Spleen (tissue), 11 donors: ENCODE results near the gene CCDC78. TPM values are rescaled to one million over a fixed set of nuclear protein-coding genes. Genes with fewer than 3 reads are reported as not detected.

Experiments
- DNase-seq: peaks from one replicate; pipeline ENCODE4 v3.0.0-alpha.2; 2020
- H3K27ac ChIP-seq, 8 donors: fragments of 200-600 bp; sonication (generic) in 7 of 8; 1 replicate in 4 of 8; 2 replicates in 4 of 8; pipeline versions ENCODE4 v1.5.0 to v1.8.0; 2016 to 2021; ENCODE audit warnings: inconsistent platforms in 4 of 8, mild to moderate bottlenecking in 4 of 8, moderate library complexity in 1 of 8
- H3K27me3 ChIP-seq, 7 donors: fragments of 200-600 bp; sonication (generic) in 6 of 7; replicated peaks in 1 of 7; 1 replicate in 4 of 7; 2 replicates in 3 of 7; pipeline versions ENCODE4 v1.5.0 to v1.8.0; 2016 to 2021; ENCODE audit warnings: inconsistent platforms in 3 of 7, mild to moderate bottlenecking in 1 of 7
- H3K36me3 ChIP-seq, 6 donors: fragments of 200-600 bp; sonication (generic) in 5 of 6; 1 replicate in 4 of 6; 2 replicates in 2 of 6; pipeline versions ENCODE4 v1.5.0 to v1.8.0; 2016 to 2021; ENCODE audit warnings: inconsistent platforms in 2 of 6
- H3K4me1 ChIP-seq, 6 donors: fragments of 200-600 bp; sonication (generic) in 5 of 6; 1 replicate in 3 of 6; 2 replicates in 3 of 6; pipeline versions ENCODE4 v1.5.0 to v1.8.0; 2016 to 2021; ENCODE audit warnings: inconsistent platforms in 3 of 6
- H3K4me3 ChIP-seq, 8 donors: fragments of 200-600 bp; sonication (generic) in 7 of 8; 1 replicate in 4 of 8; 2 replicates in 4 of 8; pipeline versions ENCODE4 v1.5.0 to v1.8.0; 2016 to 2021; ENCODE audit warnings: inconsistent platforms in 4 of 8, mild to moderate bottlenecking in 4 of 8, moderate library complexity in 2 of 8
- H3K9me3 ChIP-seq, 8 donors: fragments of 200-600 bp; sonication (generic) in 7 of 8; 1 replicate in 4 of 8; 2 replicates in 4 of 8; pipeline versions ENCODE4 v1.5.0 to v1.8.0; 2016 to 2021; ENCODE audit warnings: inconsistent platforms in 4 of 8
- CTCF ChIP-seq, 11 experiments: fragments of 200-600 bp in 7 of 11; fragments of 450-650 bp in 4 of 11; sonication (generic) in 4 of 11; IDR thresholded peaks in 8 of 11; conservative IDR thresholded peaks in 3 of 11; 1 replicate in 7 of 11; 2 replicates in 4 of 11; pipeline versions ENCODE4 v1.4.0 to v1.8.0; 2016 to 2021; ENCODE audit warnings: antibody characterized with exemption in 11 of 11, inconsistent platforms in 4 of 11, mild to moderate bottlenecking in 1 of 11
- POLR2A ChIP-seq, 3 donors: fragments of 450-650 bp; IDR thresholded peaks; one replicate each; pipeline ENCODE4 v1.5.1; 2017; ENCODE audit warnings: antibody characterized with exemption in 3 of 3, mild to moderate bottlenecking in 1 of 3
- POLR2AphosphoS5 ChIP-seq, 3 donors: sonication (generic); formaldehyde crosslinking; IDR thresholded peaks; one replicate each; pipeline ENCODE4 v1.5.1; 2017; ENCODE audit warnings: antibody characterized with exemption in 3 of 3
- WGBS, 5 donors: extraction: QIAGEN DNeasy Blood & Tissue Kit in 3 of 5; methylation state at CpG; one replicate each; pipeline versions ENCODE4 v1.1.5 to v1.1.7; 2013 to 2018; 5-methylcytosine and 5-hydroxymethylcytosine counted together
- intact Hi-C: fragments of 100-400 bp; cut with DNase I; formaldehyde crosslinking; loops from one replicate; pipeline ENCODE4 v1.15.0; 2023; ENCODE audit warnings: low total_unique reads
- polyA plus RNA-seq, 3 donors: library from polyadenylated mRNA; stranded (reverse); fragments of 200-250 nt; gene quantifications; one replicate each; pipeline ENCODE4 v1.2.1, GENCODE V29; 2013
- total RNA-seq, 7 donors: library from RNA; depleted of rRNA in 3 of 7; stranded (reverse); fragments of >200 nt in 3 of 7; fragmentation: NEBNext Ultra II Directional in 4 of 7; extraction: Animal tissue kit (Norgen Biotek cat#: 25700) in 4 of 7; gene quantifications; one replicate each; pipeline versions ENCODE4 v1.1.0 to v1.2.1, GENCODE V29; 2016 to 2021
- donor health status: healthy with polysubstance abuse.
- donor health status: DM: no; HTN: no; CAD: no; lungs with moderate emphysema.
- donor health status: DM: no; HTN: no; CAD: no.
- donor health status: Bipolar disorder and iron deficiency.
- donor health status: healthy.
- donor health status: DM: no; HTN: no; CAD: no.
- donor health status: DM: yes; HTN: yes; CAD: no.

Gene CCDC78
- total and polyA plus RNA-seq, 10 donors: 2.9 to 23.7 (median 7.2) TPM

GRCh38 chr16:680625-680945, 45.7 kb downstream of the CCDC78 start:
- H3K27ac ChIP-seq: peak overlapping the region; percentile 64 to 97 (median 92)
- H3K27me3 ChIP-seq: peaks cover 0 to 26% (median 10%) of the 10 kb centered on the region in 7 donors
- no peak for TF ChIP-seq CTCF (IDR thresholded peaks at IDR 0.05 in 8 of 11, conservative IDR thresholded peaks at IDR 0.05 in 3 of 11)
- TF ChIP-seq POLR2A (IDR thresholded peaks at IDR 0.05): no peak
- peaks cover 0 to 30% (median 17%) of the 10 kb centered on the region in 6 donors for H3K36me3 ChIP-seq
- 0 to 1% (median 0%) methylated on average over 5 to 38 of the region's 38 CpGs for whole genome bisulfite sequencing, 5 donors
- peak overlapping the region; percentile 65 to 93 (median 76) for H3K4me3 ChIP-seq
- H3K9me3 ChIP-seq: no peaks in the 10 kb centered on the region
- intact Hi-C loops: no loop called here
- peaks cover 34 to 83% (median 69%) of the 10 kb centered on the region in 6 donors for H3K4me1 ChIP-seq
- no peak for DNase-seq

DNA sequence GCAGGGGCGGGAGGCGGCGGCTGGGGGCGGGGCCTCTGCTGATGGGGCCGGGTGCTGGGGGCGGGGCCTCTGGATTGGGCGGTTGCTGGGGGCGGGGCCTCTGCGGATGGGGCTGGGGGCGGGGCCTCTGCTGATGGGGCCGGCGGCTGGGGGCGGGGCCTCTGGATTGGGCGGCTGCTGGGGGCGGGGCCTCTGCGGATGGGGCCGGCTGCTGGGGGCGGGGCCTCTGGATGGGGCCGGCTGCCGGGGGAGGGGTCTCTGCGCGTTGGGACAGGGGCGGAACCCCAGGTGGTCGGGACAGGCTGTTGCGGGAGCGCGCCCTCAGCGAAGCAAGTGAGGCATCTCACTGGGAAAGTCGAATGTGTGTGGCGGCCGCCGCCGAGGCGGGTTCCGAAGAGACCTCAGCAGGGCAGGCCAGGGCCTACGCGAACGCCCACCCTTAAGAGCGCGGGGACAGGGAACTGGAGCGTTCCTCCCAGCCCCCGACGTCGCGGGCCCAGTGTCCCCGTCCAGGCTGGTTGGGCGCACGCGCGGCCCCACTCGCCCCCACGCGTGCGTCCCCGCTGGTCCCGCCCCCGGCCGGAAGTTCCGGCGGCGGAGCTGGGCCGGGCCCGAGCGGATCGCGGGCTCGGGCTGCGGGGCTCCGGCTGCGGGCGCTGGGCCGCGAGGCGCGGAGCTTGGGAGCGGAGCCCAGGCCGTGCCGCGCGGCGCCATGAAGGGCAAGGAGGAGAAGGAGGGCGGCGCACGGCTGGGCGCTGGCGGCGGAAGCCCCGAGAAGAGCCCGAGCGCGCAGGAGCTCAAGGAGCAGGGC, 46.2 kb downstream of the CCDC78 start, which contains the start of gene STUB1:
TSS of gene STUB1 (plus strand) at position 597 of the 811 bp plus-strand sequence. CDS start at position 713, 116 bp downstream.
- Histone ChIP-seq H3K4me1 (peaks cover 34 to 83% (median 69%) of the 10 kb centered on the region in 6 donors), H3K4me3 (peak within 1 kb of the TSS; percentile 65 to 93 (median 76)), H3K36me3 (peaks cover 0 to 24% (median 17%) of the 10 kb centered on the region in 6 donors), H3K9me3 (no peaks in the 10 kb centered on the region), H3K27ac (peak within 1 kb of the TSS; percentile 64 to 97 (median 92)), H3K27me3 (peaks cover 0 to 31% (median 15%) of the 10 kb centered on the region in 7 donors)
- intact Hi-C loops: no loop called here
- DNase-seq: peak; percentile 96
- 0 to 2% (median 2%) methylated on average over 29 to 91 of the region's 91 CpGs for WGBS, 5 donors
- TF ChIP-seq POLR2A (IDR thresholded peaks at IDR 0.05): peak in 2 of 3 donors; percentile 24 to 40
- TF ChIP-seq POLR2AphosphoS5 (IDR thresholded peaks at IDR 0.05): peak; percentile 79 to 87 (median 80)
- no peak for TF ChIP-seq CTCF (IDR thresholded peaks at IDR 0.05 in 8 of 11, conservative IDR thresholded peaks at IDR 0.05 in 3 of 11)

DNA sequence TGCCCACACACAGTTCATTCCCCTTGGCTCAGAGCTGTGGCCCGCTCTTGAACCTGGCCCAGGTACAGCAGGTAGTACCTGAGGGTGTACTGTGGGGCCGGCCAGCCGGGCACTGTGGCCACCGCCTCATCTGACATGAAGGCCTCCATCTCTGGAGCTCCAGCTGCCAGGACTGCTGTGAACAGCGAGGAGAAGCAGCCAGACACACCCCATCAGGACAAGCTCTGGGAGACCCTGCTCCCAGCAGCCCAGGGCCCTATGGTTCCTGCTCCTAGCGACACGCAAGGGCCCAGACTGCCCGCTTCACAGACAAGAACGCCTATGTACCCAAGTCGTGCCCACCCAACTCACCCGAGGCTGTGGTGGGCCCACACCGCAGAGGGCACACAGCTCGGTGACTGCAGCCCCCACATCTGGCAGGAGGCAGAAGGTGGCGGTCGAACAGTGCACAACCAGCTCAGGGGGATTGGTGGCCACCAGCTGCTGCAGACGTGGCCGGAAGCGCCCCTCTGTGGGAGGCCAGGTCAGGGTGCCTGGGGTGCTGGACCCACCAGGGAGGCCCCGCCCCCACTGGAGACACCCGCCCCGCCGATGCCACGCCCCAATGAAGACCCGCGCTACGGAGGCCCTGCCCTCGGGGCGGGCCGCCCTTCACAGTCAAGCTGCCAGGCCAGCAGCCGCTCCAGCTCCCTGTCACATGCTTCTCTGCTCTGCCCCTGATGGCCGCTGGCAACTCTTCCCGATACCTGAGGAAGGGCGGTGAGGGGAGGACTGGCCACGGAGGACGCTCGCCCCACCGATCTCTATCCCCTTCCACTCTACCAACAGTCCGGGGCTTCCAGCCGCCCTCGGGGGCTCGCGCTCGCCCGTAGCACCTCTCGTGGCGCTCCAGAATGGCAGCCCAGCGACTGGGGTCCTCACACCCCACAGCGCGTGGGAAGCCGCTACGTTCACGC, 47.1 kb downstream of the CCDC78 start:
- WGBS, 5 donors: 22 to 80% (median 24%) methylated on average over 4 to 52 of the region's 52 CpGs
- Histone ChIP-seq H3K27ac (peak overlapping the region in 7 of 8 donors; percentile 63 to 97 (median 94)), H3K27me3 (peaks cover 0 to 39% (median 15%) of the 10 kb centered on the region in 7 donors), H3K9me3 (no peaks in the 10 kb centered on the region), H3K36me3 (peaks cover 0 to 28% (median 17%) of the 10 kb centered on the region in 6 donors), H3K4me3 (peak overlapping the region; percentile 38 to 93 (median 66)), H3K4me1 (peaks cover 33 to 83% (median 69%) of the 10 kb centered on the region in 6 donors)
- intact Hi-C loops: no loop called here
- TF ChIP-seq POLR2AphosphoS5 (IDR thresholded peaks at IDR 0.05) (peak in 2 of 3 donors; percentile 2 to 47), CTCF (IDR thresholded peaks at IDR 0.05 in 8 of 11, conservative IDR thresholded peaks at IDR 0.05 in 3 of 11) (no peak)
- peak; percentile 94 for DNase-seq
